CD14-positive monocyte (primary cell): ENCODE measurements around the gene IL1RL1. TPM values are rescaled to one million over a fixed set of nuclear protein-coding genes. Genes with fewer than 3 reads are reported as not detected.

Source experiments
- DNase-seq, 3 donors: peaks; one replicate each; pipeline ENCODE4 v3.0.0-alpha.2; 2011 to 2022
- H2AFZ ChIP-seq: 2 replicates; pipeline ENCODE4 v1.6.0; 2012; ENCODE audit warnings: mild to moderate bottlenecking, low read depth, low read length, inconsistent platforms; ENCODE audit not compliant: insufficient read depth, poor library complexity, severe bottlenecking
- H3K27ac ChIP-seq, 2 donors: 1 replicate in 1 of 2; 2 replicates in 1 of 2; pipeline ENCODE4 v1.5.1; 2012 to 2013; ENCODE audit warnings: low read length in 2 of 2, control low read depth in 1 of 2, inconsistent platforms in 1 of 2, low read depth in 1 of 2, mild to moderate bottlenecking in 1 of 2
- H3K27me3 ChIP-seq, 2 donors: one replicate each; pipeline versions ENCODE4 v1.6.0 to v1.6.1; 2011 to 2013; ENCODE audit warnings: low read length in 2 of 2; ENCODE audit not compliant: control insufficient read depth in 2 of 2, insufficient read depth in 2 of 2
- H3K36me3 ChIP-seq, 2 donors: replicated peaks in 1 of 2; 1 replicate in 1 of 2; 2 replicates in 1 of 2; pipeline versions ENCODE4 v1.5.1 to v1.6.1; 2012 to 2013; ENCODE audit warnings: low read length in 2 of 2, control low read depth in 1 of 2, inconsistent platforms in 1 of 2, mild to moderate bottlenecking in 1 of 2; ENCODE audit not compliant: insufficient read depth in 2 of 2, control insufficient read depth in 1 of 2
- H3K4me1 ChIP-seq, 2 donors: 1 replicate in 1 of 2; 2 replicates in 1 of 2; pipeline versions ENCODE4 v1.5.1 to v1.6.1; 2012 to 2013; ENCODE audit warnings: low read length in 2 of 2, control low read depth in 1 of 2, inconsistent platforms in 1 of 2, mild to moderate bottlenecking in 1 of 2, moderate library complexity in 1 of 2; ENCODE audit not compliant: insufficient read depth in 2 of 2, control insufficient read depth in 1 of 2
- H3K4me2 ChIP-seq: replicated peaks from 2 replicates; pipeline ENCODE3; 2012; ENCODE audit warnings: low read length, moderate library complexity, mild to moderate bottlenecking; ENCODE audit not compliant: poor library complexity, severe bottlenecking; ENCODE audit errors: extremely low read depth
- H3K4me3 ChIP-seq, 3 experiments: fragments of 200-600 bp in 1 of 3; sonication (generic) in 1 of 3; replicated peaks in 1 of 3; 1 replicate in 2 of 3; 2 replicates in 1 of 3; pipeline ENCODE4 v1.5.1; 2011 to 2013; ENCODE audit warnings: low read length in 3 of 3, mild to moderate bottlenecking in 3 of 3, control low read depth in 2 of 3, low read depth in 2 of 3, inconsistent platforms in 1 of 3, moderate library complexity in 1 of 3
- H3K79me2 ChIP-seq: 2 replicates; pipeline ENCODE4 v1.6.0; 2012; ENCODE audit warnings: mild to moderate bottlenecking, control low read depth, inconsistent platforms, low read length, moderate library complexity; ENCODE audit not compliant: insufficient read depth
- H3K9ac ChIP-seq: 2 replicates; pipeline ENCODE4 v1.6.0; 2017; ENCODE audit warnings: low read length, mild to moderate bottlenecking; ENCODE audit not compliant: insufficient read depth, poor library complexity, severe bottlenecking
- H3K9me3 ChIP-seq, 2 donors: replicated peaks in 1 of 2; 1 replicate in 1 of 2; 2 replicates in 1 of 2; pipeline versions ENCODE4 v1.5.1 to v1.6.1; 2012 to 2013; ENCODE audit warnings: low read length in 2 of 2, control low read depth in 1 of 2; ENCODE audit not compliant: control insufficient read depth in 1 of 2, insufficient read depth in 1 of 2
- H4K20me1 ChIP-seq: 2 replicates; pipeline ENCODE4 v1.6.0; 2012; ENCODE audit warnings: mild to moderate bottlenecking, low read length, control low read depth, moderate library complexity; ENCODE audit not compliant: insufficient read depth
- H3K27ac Mint-ChIP-seq, 7 donors: one replicate each; pipeline ENCODE4 v1.8.0; 2020; ENCODE audit warnings: mild to moderate bottlenecking in 7 of 7, mixed read lengths in 7 of 7, moderate library complexity in 6 of 7, inconsistent platforms in 2 of 7
- H3K27me3 Mint-ChIP-seq, 3 donors: one replicate each; pipeline ENCODE4 v1.8.0; 2021 to 2022; ENCODE audit warnings: low read depth in 3 of 3, mild to moderate bottlenecking in 3 of 3, mixed read lengths in 3 of 3, moderate library complexity in 3 of 3, inconsistent platforms in 1 of 3
- H3K36me3 Mint-ChIP-seq, 2 donors: one replicate each; pipeline ENCODE4 v1.8.0; 2020; ENCODE audit warnings: mixed read lengths in 2 of 2, inconsistent platforms in 1 of 2, mild to moderate bottlenecking in 1 of 2
- H3K4me1 Mint-ChIP-seq: one replicate; pipeline ENCODE4 v1.8.0; 2020; ENCODE audit warnings: mild to moderate bottlenecking, mixed read lengths
- H3K4me3 Mint-ChIP-seq, 2 donors: one replicate each; pipeline ENCODE4 v1.8.0; 2020; ENCODE audit warnings: mild to moderate bottlenecking in 2 of 2, mixed read lengths in 2 of 2, moderate library complexity in 1 of 2
- H3K9me3 Mint-ChIP-seq, 7 donors: one replicate each; pipeline ENCODE4 v1.8.0; 2020 to 2022; ENCODE audit warnings: mixed read lengths in 7 of 7, mild to moderate bottlenecking in 6 of 7, moderate library complexity in 6 of 7, inconsistent platforms in 2 of 7
- CTCF ChIP-seq: fragments of 200-600 bp; IDR thresholded peaks from one replicate; pipeline ENCODE4 v1.8.0; 2022; ENCODE audit warnings: antibody characterized with exemption, mild to moderate bottlenecking
- WGBS: methylation state at CpG from one replicate; pipeline ENCODE4 v1.1.5; 2013; ENCODE audit warnings: missing lambda C conversion rate; ENCODE audit not compliant: insufficient coverage; 5-methylcytosine and 5-hydroxymethylcytosine counted together
- intact Hi-C, 2 donors: fragments of 100-400 bp; cut with micrococcal nuclease; formaldehyde crosslinking; loops; one replicate each; pipeline versions ENCODE4 v1.15.0 to v1.15.1; 2023
- polyA plus RNA-seq, 3 donors: library from polyadenylated mRNA; depleted of rRNA in 1 of 3; unstranded in 2 of 3; stranded (reverse) in 1 of 3; fragments of 300-500 nt in 2 of 3; fragments of >200 nt in 1 of 3; fragmentation: Illumina TruSeq in 2 of 3; gene quantifications; 1 replicate in 2 of 3; 2 replicates in 1 of 3; pipeline ENCODE4 v1.2.3, GENCODE V29; 2012 to 2021

Gene IL1RL1
- polyA plus RNA-seq, 3 donors = not detected

GRCh38 chr2:102295566-102295965, 15.8 kb upstream of the IL1RL1 start:
- Histone ChIP-seq H4K20me1 (peaks cover 6% of the 10 kb centered on the region), H2AFZ (no peak overlapping the region), H3K36me3 (no peaks in the 10 kb centered on the region), H3K27ac (no peak overlapping the region), H3K9ac (no peak overlapping the region), H3K27me3 (peaks cover 66 to 79% of the 10 kb centered on the region in 2 donors), H3K79me2 (no peaks in the 10 kb centered on the region), H3K4me3 (peak overlapping the region in 1 of 3 experiments; percentile 26), H3K4me2 (peak overlapping the region; percentile 37), H3K4me1 (peaks cover 47 to 59% of the 10 kb centered on the region in 2 donors), H3K9me3 (no peaks in the 10 kb centered on the region)
- peaks cover 0 to 9% of the 10 kb centered on the region in 2 donors for H3K36me3 Mint-ChIP-seq
- H3K27ac Mint-ChIP-seq = peak overlapping the region in 3 of 7 donors; percentile 33 to 82 (median 80)
- H3K27me3 Mint-ChIP-seq = peaks cover 71 to 82% (median 75%) of the 10 kb centered on the region in 3 donors
- peaks cover 0 to 5% (median 0%) of the 10 kb centered on the region in 7 donors for H3K9me3 Mint-ChIP-seq
- intact Hi-C loops = no loop called here
- peak overlapping the region in 1 of 2 donors; percentile 76 for H3K4me3 Mint-ChIP-seq
- WGBS = no CpG with 5 or more reads among the region's 1 CpG
- no peak for TF ChIP-seq CTCF
- peaks cover 58% of the 10 kb centered on the region for H3K4me1 Mint-ChIP-seq
- peak in 2 of 3 donors; percentile 21 to 60 for DNase-seq

- peaks cover 39 to 52% of the 10 kb centered on the region in 2 donors for H3K4me1 ChIP-seq
- no peaks in the 10 kb centered on the region for H3K36me3 ChIP-seq
- no peak for DNase-seq
- no peaks in the 10 kb centered on the region for H4K20me1 ChIP-seq
- intact Hi-C loops = no loop called here
- no peaks in the 10 kb centered on the region for H3K79me2 ChIP-seq
- H3K9me3 ChIP-seq = no peaks in the 10 kb centered on the region
- Mint-ChIP-seq H3K9me3 (peaks cover 0 to 3% (median 0%) of the 10 kb centered on the region in 7 donors), H3K4me3 (peak overlapping the region in 1 of 2 donors; percentile 76), H3K27me3 (peaks cover 73 to 82% (median 77%) of the 10 kb centered on the region in 3 donors), H3K4me1 (peaks cover 50% of the 10 kb centered on the region), H3K36me3 (peaks cover 0 to 9% of the 10 kb centered on the region in 2 donors), H3K27ac (peak overlapping the region in 1 of 7 donors; percentile 73)
- peaks cover 70 to 83% of the 10 kb centered on the region in 2 donors for H3K27me3 ChIP-seq
- H3K9ac ChIP-seq = no peak overlapping the region
- no peak overlapping the region for H3K4me2 ChIP-seq
- H3K27ac ChIP-seq = no peak overlapping the region
- H3K4me3 ChIP-seq = no peak overlapping the region
- no peak overlapping the region for H2AFZ ChIP-seq
- no peak for TF ChIP-seq CTCF
Observed at GRCh38 chr2:102296449-102296848, 14.9 kb upstream of the IL1RL1 start.
